Measurements from ENCODE around the gene MSRB1.

The MSRB1 gene

DNA sequence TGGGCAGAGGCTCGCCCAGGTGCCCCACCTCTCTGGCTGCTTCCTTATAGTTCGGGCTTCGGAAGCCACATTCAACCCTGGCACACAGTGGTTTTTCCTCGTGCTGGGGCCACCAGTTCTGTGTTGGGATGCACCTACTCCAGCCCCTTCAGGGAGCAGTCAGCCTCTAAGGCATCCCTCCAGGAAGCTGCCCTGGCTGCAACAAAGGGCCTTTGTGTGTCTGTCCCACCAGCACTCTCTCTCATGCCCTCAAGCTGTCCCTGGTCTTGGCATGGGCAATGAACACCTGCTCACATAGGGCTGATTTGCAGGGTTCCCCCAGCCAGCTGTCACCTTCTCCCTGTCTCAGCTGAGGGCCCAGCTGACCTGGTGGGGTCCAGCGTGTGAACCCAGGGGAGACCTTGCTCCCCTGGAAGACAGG, 39.0 kb upstream of the MSRB1 start:
- DNase-seq (ENCODE audit: low spot score in 2 of 2) (no peak), ATAC-seq (no peak)
- Mint-ChIP-seq H3K36me3 (peaks cover 35% of the 10 kb centered on the region), H3K9me3 (no peaks in the 10 kb centered on the region), H3K4me3 (no peak overlapping the region), H3K4me1 (peaks cover 41% of the 10 kb centered on the region), H3K27ac (no peak overlapping the region)

DNA sequence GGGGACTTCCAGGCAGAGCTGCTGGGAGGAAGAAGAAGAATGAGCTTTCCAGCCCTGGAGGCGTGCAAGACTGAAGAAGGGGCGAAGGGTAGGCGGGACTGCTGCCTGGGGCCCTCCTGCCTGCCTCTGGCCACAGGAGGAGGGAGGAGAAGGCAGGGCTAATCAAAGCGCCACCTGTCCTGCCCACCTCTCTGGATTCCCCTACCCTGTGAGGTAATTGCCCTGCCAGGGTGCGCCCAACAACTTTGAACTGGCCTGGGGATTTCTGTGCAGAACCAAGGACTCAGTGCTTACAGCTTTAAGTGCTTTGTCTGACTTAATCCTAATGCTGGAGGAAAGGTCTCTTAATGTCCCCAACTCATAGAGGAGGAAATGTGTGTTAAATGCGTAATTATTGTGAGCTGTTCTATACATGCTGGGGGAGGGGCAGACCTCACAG, 38.4 kb upstream of the MSRB1 start, which contains the start of gene NOXO1:
NOXO1 (minus strand) TSS at position 72 of the 439 bp plus-strand sequence. CDS start 290 bp downstream, outside the sequence.
- ATAC-seq (no peak), DNase-seq (ENCODE audit: low spot score in 2 of 2) (no peak)
- H3K9me3 Mint-ChIP-seq: no peaks in the 10 kb centered on the region
- no peak within 1 kb of the TSS for H3K4me3 Mint-ChIP-seq
- H3K36me3 Mint-ChIP-seq: peaks cover 34% of the 10 kb centered on the region
- peaks cover 35% of the 10 kb centered on the region for H3K4me1 Mint-ChIP-seq
- no peak within 1 kb of the TSS for H3K27ac Mint-ChIP-seq

DNA sequence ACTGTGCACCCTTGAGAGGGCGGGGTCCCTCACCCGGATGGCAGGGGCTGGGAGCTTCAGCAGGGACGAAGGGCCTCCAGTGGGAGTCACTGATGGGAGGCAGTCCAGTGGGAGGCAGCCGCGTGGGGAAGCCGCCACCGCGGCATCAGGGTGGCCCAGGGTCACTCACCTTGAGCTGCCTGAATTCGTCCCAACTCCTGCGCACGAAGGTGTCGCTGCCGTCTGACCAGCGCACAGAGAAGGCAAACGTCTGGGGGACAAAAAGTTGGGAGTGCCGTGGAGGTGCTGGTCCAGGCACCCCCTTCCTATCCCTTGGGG, 37.7 kb upstream of the MSRB1 start:
- peaks cover 29% of the 10 kb centered on the region for H3K4me1 Mint-ChIP-seq
- H3K4me3 Mint-ChIP-seq: no peak overlapping the region
- peaks cover 34% of the 10 kb centered on the region for H3K36me3 Mint-ChIP-seq
- ATAC-seq: no peak
- H3K27ac Mint-ChIP-seq: no peak overlapping the region
- no peaks in the 10 kb centered on the region for H3K9me3 Mint-ChIP-seq
- no peak for DNase-seq (ENCODE audit: low spot score in 2 of 2)

DNA sequence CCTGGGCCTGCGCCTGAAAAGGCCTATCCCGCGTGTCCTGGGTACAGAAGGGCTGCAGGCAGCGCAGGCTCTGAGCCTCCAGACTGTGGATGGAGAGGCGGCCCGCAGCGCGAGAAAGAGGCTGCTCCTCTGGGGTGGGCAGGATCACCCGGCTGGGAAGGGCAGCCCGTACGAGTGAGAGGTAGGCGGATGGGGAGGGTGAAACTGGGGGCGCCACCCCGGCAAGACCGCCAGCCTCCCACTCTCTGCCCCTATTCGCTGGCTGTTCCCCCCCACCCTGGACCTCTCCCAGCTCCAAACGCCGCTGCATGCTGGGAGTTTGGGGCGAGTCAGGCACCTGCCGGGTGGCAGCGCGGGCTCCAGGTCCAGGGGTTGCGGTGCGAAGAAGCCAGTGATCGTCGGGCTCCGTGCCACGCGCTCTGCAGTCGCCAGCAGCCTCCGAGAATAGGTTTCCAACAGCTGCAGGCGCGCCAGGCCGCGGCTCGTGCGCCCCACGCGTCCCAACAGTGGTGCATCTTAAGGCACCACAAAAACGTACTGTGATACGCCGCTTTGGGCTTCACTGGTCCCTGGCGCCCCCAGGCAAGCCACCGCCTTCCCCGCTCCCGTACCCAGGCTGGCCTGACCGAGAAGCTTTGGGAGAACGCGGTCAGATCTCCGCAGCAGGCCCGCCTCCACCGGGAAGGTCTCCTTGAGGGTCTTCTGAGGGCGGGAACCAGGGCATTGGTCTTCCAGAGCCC, 37.2 kb upstream of the MSRB1 start:
- no peak overlapping the region for H3K4me3 Mint-ChIP-seq
- ATAC-seq: no peak
- DNase-seq (ENCODE audit: low spot score in 2 of 2): no peak
- no peak overlapping the region for H3K27ac Mint-ChIP-seq
- no peaks in the 10 kb centered on the region for H3K9me3 Mint-ChIP-seq
- H3K36me3 Mint-ChIP-seq: peaks cover 33% of the 10 kb centered on the region
- peaks cover 23% of the 10 kb centered on the region for H3K4me1 Mint-ChIP-seq

GRCh38 chr16:1979271-1980029, 36.5 kb upstream of the MSRB1 start:
- Mint-ChIP-seq H3K9me3 (no peaks in the 10 kb centered on the region), H3K4me1 (peaks cover 16% of the 10 kb centered on the region), H3K4me3 (no peak overlapping the region), H3K27ac (no peak overlapping the region), H3K36me3 (peaks cover 37% of the 10 kb centered on the region)
- DNase-seq (ENCODE audit: low spot score in 2 of 2): no peak
- no peak for ATAC-seq

DNA sequence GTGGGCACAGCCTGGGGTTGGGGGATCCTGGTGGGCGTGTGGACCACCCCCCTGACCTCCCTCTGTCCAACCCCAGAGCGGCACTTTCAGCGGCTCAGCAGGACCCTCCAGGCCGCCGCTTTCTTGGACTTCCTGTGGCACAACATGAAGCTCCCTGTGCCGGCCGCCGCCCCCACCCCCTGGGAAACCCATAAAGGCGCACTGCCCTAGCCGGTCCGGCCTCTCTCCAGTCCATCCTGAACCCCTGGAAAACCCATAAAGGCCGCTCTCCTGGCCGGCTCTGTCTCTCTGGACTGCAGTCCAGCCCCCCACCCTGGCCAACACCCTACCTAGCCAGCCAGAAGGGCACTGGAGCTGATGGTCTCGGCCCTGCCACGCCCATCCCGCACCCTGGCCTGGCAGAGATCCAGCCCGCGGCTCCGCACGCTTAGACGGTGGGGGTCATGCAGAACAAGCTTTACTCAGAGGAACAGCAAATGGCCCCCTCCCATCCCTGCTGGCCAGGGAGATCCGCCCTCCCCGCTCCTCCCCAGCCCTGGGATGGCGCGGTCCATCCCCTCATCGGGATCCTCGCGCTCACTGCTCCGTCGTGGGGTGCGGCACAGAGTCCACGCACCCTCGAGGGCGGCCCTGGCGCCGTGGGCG, 35.6 kb upstream of the MSRB1 start:
- H3K27ac Mint-ChIP-seq: no peak overlapping the region
- DNase-seq (ENCODE audit: low spot score in 2 of 2): no peak
- H3K36me3 Mint-ChIP-seq: peaks cover 44% of the 10 kb centered on the region

DNA sequence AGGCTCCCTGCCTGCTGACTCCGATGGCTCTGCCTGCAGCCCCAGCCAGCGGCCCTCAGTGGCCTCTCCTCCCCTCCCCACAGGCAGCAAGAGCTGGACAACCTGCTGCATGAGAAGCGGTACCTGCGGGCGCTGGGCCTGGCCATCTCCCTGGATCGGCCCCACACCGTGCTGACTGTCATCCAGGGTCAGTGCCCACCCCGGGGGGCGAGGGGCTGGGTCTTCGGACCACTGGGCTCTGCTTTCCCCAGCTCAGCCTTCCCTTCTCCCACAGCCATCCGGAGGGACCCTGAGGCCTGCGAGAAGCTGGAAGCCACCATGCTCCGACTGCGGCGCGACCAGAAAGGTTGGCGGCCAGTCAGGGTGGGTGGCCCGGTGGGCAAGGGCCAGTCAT, 34.9 kb upstream of the MSRB1 start:
- Mint-ChIP-seq H3K27ac (no peak overlapping the region), H3K4me1 (peaks cover 23% of the 10 kb centered on the region), H3K9me3 (no peaks in the 10 kb centered on the region), H3K4me3 (no peak overlapping the region), H3K36me3 (peaks cover 50% of the 10 kb centered on the region)
- ATAC-seq: no peak
- DNase-seq (ENCODE audit: low spot score in 2 of 2): no peak

More for the DNA sequence above, 35.6 kb upstream of the MSRB1 start:
- H3K4me3 Mint-ChIP-seq: no peak overlapping the region
- no peak for ATAC-seq
- H3K9me3 Mint-ChIP-seq: no peaks in the 10 kb centered on the region
- peaks cover 21% of the 10 kb centered on the region for H3K4me1 Mint-ChIP-seq

- H3K4me1 Mint-ChIP-seq: peaks cover 26% of the 10 kb centered on the region
- H3K27ac Mint-ChIP-seq: no peak overlapping the region
- H3K36me3 Mint-ChIP-seq: peaks cover 56% of the 10 kb centered on the region
- no peak overlapping the region for H3K4me3 Mint-ChIP-seq
- H3K9me3 Mint-ChIP-seq: no peaks in the 10 kb centered on the region
- ATAC-seq (no peak), DNase-seq (ENCODE audit: low spot score in 2 of 2) (no peak)
These were observed 34.2 kb upstream of the MSRB1 start for GRCh38 chr16:1976951-1977874.

- peaks cover 29% of the 10 kb centered on the region for H3K4me1 Mint-ChIP-seq
- no peaks in the 10 kb centered on the region for H3K9me3 Mint-ChIP-seq
- H3K36me3 Mint-ChIP-seq: peaks cover 67% of the 10 kb centered on the region
- no peak overlapping the region for H3K4me3 Mint-ChIP-seq
- ATAC-seq (no peak), DNase-seq (ENCODE audit: low spot score in 2 of 2) (no peak)
- no peak overlapping the region for H3K27ac Mint-ChIP-seq
These were observed 33.2 kb upstream of the MSRB1 start for GRCh38 chr16:1976216-1976520.

DNA sequence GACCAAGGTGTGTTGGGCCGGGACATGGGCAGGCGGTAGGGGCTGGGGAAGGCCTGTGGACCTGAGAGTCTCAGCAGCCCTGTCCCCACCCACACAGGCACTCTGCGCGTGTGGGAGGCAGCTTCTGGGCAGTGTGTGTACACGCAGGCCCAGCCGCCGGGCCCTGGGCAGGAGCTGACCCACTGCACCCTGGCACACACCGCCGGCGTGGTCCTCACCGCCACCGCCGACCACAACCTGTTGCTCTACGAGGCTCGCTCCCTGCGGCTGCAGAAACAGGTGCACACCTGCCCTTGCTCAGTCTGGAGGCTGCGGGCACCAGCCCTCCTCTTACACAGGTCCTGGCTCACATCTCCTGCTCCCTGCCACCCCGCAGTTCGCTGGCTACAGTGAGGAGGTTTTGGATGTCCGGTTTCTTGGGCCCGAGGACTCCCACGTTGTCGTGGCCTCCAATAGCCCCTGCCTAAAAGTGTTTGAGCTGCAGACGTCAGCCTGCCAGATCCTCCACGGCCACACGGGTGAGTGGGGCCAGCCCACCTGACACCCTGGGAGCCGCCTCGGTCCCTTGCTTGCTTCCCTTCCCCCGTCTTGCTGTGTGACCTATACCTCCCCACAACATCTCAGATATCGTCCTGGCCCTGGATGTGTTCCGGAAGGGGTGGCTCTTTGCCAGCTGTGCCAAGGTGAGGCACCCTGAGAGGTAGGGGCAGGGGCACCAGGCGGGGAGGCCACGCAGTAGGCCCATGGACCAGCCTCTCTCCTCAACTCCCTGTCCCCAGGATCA, 32.6 kb upstream of the MSRB1 start:
- no peak for ATAC-seq
- Mint-ChIP-seq H3K4me1 (peaks cover 33% of the 10 kb centered on the region), H3K9me3 (no peaks in the 10 kb centered on the region), H3K4me3 (no peak overlapping the region), H3K27ac (no peak overlapping the region), H3K36me3 (peaks cover 69% of the 10 kb centered on the region)
- DNase-seq (ENCODE audit: low spot score in 2 of 2): no peak

DNA sequence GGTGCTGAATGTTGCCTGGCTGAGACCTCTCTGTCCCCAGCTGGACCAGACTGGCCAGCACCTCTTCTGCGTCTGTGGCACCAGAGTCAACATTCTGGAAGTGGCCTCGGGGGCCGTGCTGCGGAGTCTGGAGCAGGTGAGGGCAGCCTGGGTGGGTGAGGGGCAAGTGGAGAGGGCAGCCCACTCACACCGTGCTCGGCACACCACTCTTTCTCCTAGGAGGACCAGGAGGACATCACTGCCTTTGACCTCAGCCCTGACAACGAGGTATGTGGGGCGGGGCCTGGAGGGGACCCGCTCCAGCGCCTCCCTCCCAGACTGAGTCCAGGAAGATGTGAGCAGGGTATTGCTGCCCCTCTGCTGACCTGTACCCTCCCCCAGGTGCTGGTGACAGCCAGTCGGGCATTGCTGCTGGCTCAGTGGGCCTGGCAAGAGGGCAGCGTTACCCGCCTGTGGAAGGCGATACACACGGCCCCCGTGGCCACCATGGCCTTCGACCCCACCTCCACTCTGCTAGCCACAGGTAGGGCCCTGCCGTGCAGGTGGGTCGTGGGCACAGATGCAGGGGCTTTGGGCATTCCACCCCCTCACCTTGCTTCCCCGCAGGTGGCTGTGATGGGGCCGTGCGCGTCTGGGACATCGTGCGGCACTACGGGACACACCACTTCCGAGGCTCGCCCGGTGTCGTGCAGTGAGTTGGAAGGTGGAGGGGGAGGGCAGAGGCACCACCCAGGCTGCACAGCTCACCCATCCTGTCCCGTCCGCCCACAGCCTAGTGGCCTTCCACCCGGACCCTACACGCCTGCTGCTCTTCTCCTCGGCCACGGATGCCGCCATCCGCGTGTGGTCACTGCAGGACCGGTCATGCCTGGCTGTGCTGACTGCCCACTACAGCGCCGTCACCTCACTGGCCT, 31.4 kb upstream of the MSRB1 start:
- peaks cover 69% of the 10 kb centered on the region for H3K36me3 Mint-ChIP-seq
- no peak for DNase-seq (ENCODE audit: low spot score in 2 of 2)
- H3K27ac Mint-ChIP-seq: no peak overlapping the region
- ATAC-seq: no peak
- H3K9me3 Mint-ChIP-seq: no peaks in the 10 kb centered on the region
- peaks cover 33% of the 10 kb centered on the region for H3K4me1 Mint-ChIP-seq
- H3K4me3 Mint-ChIP-seq: no peak overlapping the region

DNA sequence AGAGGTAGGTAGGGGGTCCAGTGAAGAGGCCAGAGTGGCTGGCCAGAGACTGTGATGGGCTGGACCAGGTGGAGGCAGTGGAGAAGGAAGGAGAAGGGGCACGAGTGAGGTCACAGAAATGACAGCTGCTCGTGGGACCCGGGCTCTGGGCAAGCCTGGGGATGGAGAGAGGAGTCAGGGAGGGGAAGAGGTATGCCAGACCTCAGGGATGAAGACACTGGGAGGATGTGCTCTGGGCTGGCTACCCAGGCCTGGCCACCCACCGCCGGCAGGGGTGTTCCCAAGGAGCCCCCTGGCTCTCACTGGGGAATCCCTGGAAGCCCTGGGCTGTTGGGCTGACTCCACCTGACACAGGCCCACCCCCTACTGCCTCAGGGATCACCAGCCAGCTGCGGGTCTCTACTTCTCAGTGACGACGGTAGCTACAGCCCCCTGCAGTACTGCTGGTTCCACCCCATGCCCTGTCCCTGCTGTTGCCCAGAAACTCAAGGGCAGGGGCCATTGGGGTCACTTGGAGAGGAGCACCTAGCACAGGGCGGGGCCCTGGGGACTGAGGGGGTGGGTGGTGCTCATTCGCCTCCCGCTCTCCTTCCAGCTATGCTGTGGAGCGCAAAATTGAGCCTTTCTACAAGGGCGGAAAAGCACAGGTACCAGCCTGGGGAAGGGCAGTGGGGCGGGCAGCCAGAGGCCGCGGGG, 30.6 kb upstream of the MSRB1 start:
- no peak for ATAC-seq
- H3K9me3 Mint-ChIP-seq: no peaks in the 10 kb centered on the region
- peaks cover 33% of the 10 kb centered on the region for H3K4me1 Mint-ChIP-seq
- no peak overlapping the region for H3K27ac Mint-ChIP-seq
- DNase-seq (ENCODE audit: low spot score in 2 of 2): no peak
- H3K36me3 Mint-ChIP-seq: peaks cover 67% of the 10 kb centered on the region
- peak overlapping the region; percentile 97 for H3K4me3 Mint-ChIP-seq

DNA sequence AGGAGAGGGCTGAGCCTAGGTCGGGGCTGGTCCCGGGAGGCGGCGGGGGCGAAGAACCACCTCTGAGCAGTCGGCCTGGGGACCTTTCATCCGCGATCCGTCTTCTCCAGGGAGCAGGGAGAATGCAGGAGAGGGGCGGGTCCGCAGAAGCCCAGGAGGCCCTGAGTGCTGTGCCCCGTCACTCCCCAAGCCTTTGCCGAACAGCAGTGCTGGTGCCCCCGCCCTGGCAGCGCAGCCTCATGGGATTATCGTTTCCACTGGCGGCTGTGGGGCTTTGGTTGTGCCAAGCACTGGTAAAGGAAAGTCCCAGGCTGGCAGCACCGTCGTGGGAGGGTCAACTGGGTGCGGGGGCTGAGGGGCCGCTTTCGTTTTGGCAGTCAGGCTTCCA, 29.5 kb upstream of the MSRB1 start:
- DNase-seq (ENCODE audit: low spot score in 2 of 2) (no peak), ATAC-seq (no peak)
- H3K4me3 Mint-ChIP-seq: peak overlapping the region; percentile 97
- peaks cover 60% of the 10 kb centered on the region for H3K36me3 Mint-ChIP-seq
- H3K4me1 Mint-ChIP-seq: peaks cover 33% of the 10 kb centered on the region
- H3K27ac Mint-ChIP-seq: peak overlapping the region; percentile 98
- H3K9me3 Mint-ChIP-seq: no peaks in the 10 kb centered on the region

Measured in stimulated activated effector memory CD8-positive, alpha-beta T cell treated with anti-CD3 and anti-CD28 coated beads, Interleukin-12 subunit alpha, Interleukin-12 subunit beta, amount 100 ng/mL, for 72 hours (primary cell).